GM12878 (cell line): ENCODE data around the gene UQCC5. TPM values are rescaled to one million over a fixed set of nuclear protein-coding genes. Genes with fewer than 3 reads are reported as not detected.

Source experiments
- ATAC-seq: fragments of 200-7000 bp; cut with Tn5 transposase; 3 replicates; pipeline ENCODE4 v1.9.1; 2020; ENCODE audit warnings: mild to moderate bottlenecking, moderate library complexity
- BruUV-seq: library from RNA; stranded (reverse); fragments of 400-500 nt; replicated peaks from 2 replicates; lab custom pipeline; 2021; lab: Mats Ljungman, UMichigan
- CTCF ChIA-PET: fragments of 300-600 bp; sonication (Branson Sonifier 250); formaldehyde crosslinking; extraction: SDS; loops from one replicate; lab custom pipeline; 2021; ENCODE audit warnings: inconsistent platforms; lab: Yijun Ruan, JAX
- POLR2A ChIA-PET: fragments of 350-600 bp; formaldehyde crosslinking; extraction: SDS; loops from one replicate; lab custom pipeline; 2021; ENCODE audit warnings: inconsistent platforms; lab: Charles Lee
- RAD21 ChIA-PET: fragments of 300-600 bp; sonication (Branson Sonifier 250); formaldehyde crosslinking; loops from one replicate; lab custom pipeline; 2023; ENCODE audit warnings: antibody characterized with exemption; ENCODE audit not compliant: unreplicated experiment; lab: Charles Lee
- SMC1A ChIA-PET: fragments of 300-600 bp; sonication (Branson Sonifier 250); formaldehyde crosslinking; loops from one replicate; lab custom pipeline; 2023; ENCODE audit not compliant: unreplicated experiment, uncharacterized antibody; lab: Charles Lee
- DNase-seq: peaks from one replicate; pipeline ENCODE4 v3.0.0-alpha.2; 2011; ENCODE audit warnings: low read depth, low spot score
- FAIRE-seq: peaks from 3 replicates; lab custom pipeline; 2011; peaks lifted over from hg19 to GRCh38; lab: Jason Lieb, UNC
- H2AFZ ChIP-seq: 2 replicates; pipeline ENCODE4 v1.6.0; 2011; ENCODE audit warnings: low read depth, low read length, control low read depth; ENCODE audit not compliant: control insufficient read depth
- H3K27ac ChIP-seq: 2 replicates; pipeline ENCODE4 v1.5.1; 2011; ENCODE audit warnings: control low read depth; ENCODE audit not compliant: control insufficient read depth, insufficient read depth
- H3K27me3 ChIP-seq, 2 experiments: replicated peaks in 1 of 2; 2 replicates each; pipeline versions ENCODE4 v1.6.0 to v1.6.1; 2011; ENCODE audit warnings: low read length in 1 of 2; ENCODE audit not compliant: control insufficient read depth in 2 of 2, insufficient read depth in 2 of 2
- H3K36me3 ChIP-seq, 2 experiments: 2 replicates each; pipeline ENCODE4 v1.5.1; 2011; ENCODE audit warnings: low read length in 1 of 2; ENCODE audit not compliant: control insufficient read depth in 2 of 2, insufficient read depth in 2 of 2
- H3K4me1 ChIP-seq: 2 replicates; pipeline ENCODE4 v1.6.1; 2011; ENCODE audit warnings: mild to moderate bottlenecking, low read length, moderate library complexity, mixed read lengths; ENCODE audit not compliant: control insufficient read depth, insufficient read depth
- H3K4me2 ChIP-seq: 2 replicates; pipeline ENCODE4 v1.6.0; 2011; ENCODE audit warnings: control low read depth; ENCODE audit not compliant: control insufficient read depth, insufficient read depth
- H3K4me3 ChIP-seq: fragments of 200-600 bp; sonication (generic); 2 replicates; pipeline ENCODE4 v1.5.1; 2016
- H3K79me2 ChIP-seq: 2 replicates; pipeline ENCODE4 v1.6.0; 2011; ENCODE audit warnings: low read length; ENCODE audit not compliant: control insufficient read depth, insufficient read depth
- H3K9ac ChIP-seq: 2 replicates; pipeline ENCODE4 v1.8.0; 2011; ENCODE audit warnings: low read length, control low read depth, mixed read lengths; ENCODE audit not compliant: control insufficient read depth, insufficient read depth
- H3K9me3 ChIP-seq: replicated peaks from 3 replicates; pipeline ENCODE4 v1.5.1; 2011; ENCODE audit warnings: mild to moderate bottlenecking, low read length; ENCODE audit not compliant: control insufficient read depth, insufficient read depth
- H4K20me1 ChIP-seq: 2 replicates; pipeline ENCODE4 v1.6.0; 2011; ENCODE audit not compliant: control insufficient read depth, insufficient read depth
- ATF2 ChIP-seq: IDR thresholded peaks from 2 replicates; pipeline ENCODE4 v1.6.1; 2012; ENCODE audit warnings: low read length, inconsistent platforms
- CUX1 ChIP-seq: IDR thresholded peaks from 2 replicates; pipeline ENCODE4 v1.6.1; 2012; ENCODE audit warnings: improper control_type of control experiment, low read depth, low read length; ENCODE audit not compliant: insufficient replicate concordance
- MXI1 ChIP-seq: fragments of 150-350 bp; IDR thresholded peaks from 2 replicates; pipeline ENCODE4 v1.6.1; 2011; ENCODE audit warnings: low read depth, mild to moderate bottlenecking, inconsistent platforms, low read length, improper control_type of control experiment
- SREBF2 ChIP-seq: IDR thresholded peaks from 2 replicates; pipeline ENCODE4 v1.6.1; 2012; ENCODE audit warnings: mild to moderate bottlenecking, low read length
- SRF ChIP-seq, 2 experiments: IDR thresholded peaks; 2 replicates each; pipeline ENCODE4 v1.6.1; 2011; ENCODE audit warnings: low read depth in 2 of 2, low read length in 2 of 2, mild to moderate bottlenecking in 1 of 2, moderate library complexity in 1 of 2
- WGBS: methylation state at CpG from one replicate; pipeline ENCODE4 v1.1.6; 2016; ENCODE audit warnings: low lambda C conversion rate; ENCODE audit not compliant: insufficient replicate concordance, insufficient coverage; ENCODE audit errors: missing lambda C conversion rate; 5-methylcytosine and 5-hydroxymethylcytosine counted together
- in situ Hi-C: fragments of 300-500 bp; cut with MboI; formaldehyde crosslinking; loops from 9 replicates; pipeline ENCODE4 v1.14.3; 2018; ENCODE audit warnings: mixed read lengths
- intact Hi-C: fragments of 100-400 bp; cut with micrococcal nuclease; formaldehyde crosslinking; loops from one replicate; pipeline ENCODE4 v1.14.2; 2022; ENCODE audit not compliant: unreplicated experiment
- polyA plus RNA-seq, 11 experiments: library from polyadenylated mRNA; depleted of rRNA in 4 of 11; unstranded in 6 of 11; stranded (reverse) in 5 of 11; fragments of >200 nt; fragmentation: Nextera tagmentation in 4 of 11; fragmentation: Illumina TruSeq in 1 of 11; extraction: Ambion mirVana in 4 of 11; extraction: Trizol in 1 of 11; gene quantifications; 1 replicate in 1 of 11; 2 replicates in 10 of 11; pipeline versions ENCODE4 v1.2.1 to v1.2.3, GENCODE V29; 2011 to 2016; ENCODE audit warnings: inconsistent platforms in 2 of 11, missing spikeins in 2 of 11, low read depth in 1 of 11
- total RNA-seq, 4 experiments: library from RNA; depleted of rRNA in 3 of 4; stranded (reverse); fragments of >200 nt in 3 of 4; fragmentation: Illumina TruSeq in 1 of 4; extraction: Trizol in 1 of 4; gene quantifications; 2 replicates each; pipeline versions ENCODE4 v1.2.1 to v1.2.3, GENCODE V29; 2013 to 2021

The UQCC5 gene
- total and polyA plus RNA-seq, 10 of the 15 experiments (the other 5 are each of a cell fraction or from before 2014, with no cell fraction given): 15.1 to 84.8 (median 28.0) TPM

GRCh38 chr3:52520141-52520667 is 16.2 kb upstream of the UQCC5 start:
- H3K79me2 ChIP-seq: no peaks in the 10 kb centered on the region
- ATAC-seq (no peak), DNase-seq (no peak), FAIRE-seq (no peak)
- no peaks in the 10 kb centered on the region for H3K27me3 ChIP-seq
- H4K20me1 ChIP-seq: no peaks in the 10 kb centered on the region
- BruUV-seq: no TSS peak
- no peak overlapping the region for H3K9ac ChIP-seq
- TF ChIP-seq SRF (IDR thresholded peaks at IDR 0.05; ENCODE audit: low read depth in 2 of 2, low read length in 2 of 2) (no peak), MXI1 (no peak), ATF2 (no peak), CUX1 (no peak), SREBF2 (no peak)
- peaks cover 0 to 4% of the 10 kb centered on the region in 2 experiments; a peak in 2 of 4 replicates for H3K36me3 ChIP-seq
- no peak overlapping the region for H3K27ac ChIP-seq
- no peak overlapping the region for H2AFZ ChIP-seq
- 53% methylated on average over 14 of the region's 14 CpGs for WGBS
- POLR2A ChIA-PET: no interaction called here
- H3K4me1 ChIP-seq: no peaks in the 10 kb centered on the region
- H3K4me3 ChIP-seq: no peak overlapping the region
- CTCF ChIA-PET: interaction anchor here (0.7 kb wide), 1 partner anchor 45 kb away, joined by 3 read pairs; no protein-coding TSS in a partner anchor
- intact Hi-C loops (no loop called here), in situ Hi-C loops (no loop called here)
- RAD21 ChIA-PET: no interaction called here
- no peaks in the 10 kb centered on the region for H3K9me3 ChIP-seq
- SMC1A ChIA-PET: interaction anchor here (0.7 kb wide), 1 partner anchor 150 kb away, joined by 3 read pairs; no protein-coding TSS in a partner anchor
- no peak overlapping the region for H3K4me2 ChIP-seq
